ENCODE results near the gene B4GALNT3.
A peak's percentile ranks its signal among the peaks of the same experiment; 100 is the strongest.

B4GALNT3 gene

GRCh38 chr12:539540-540310 is 80.0 kb downstream of the B4GALNT3 start:
- DNase-seq (ENCODE audit: low read depth): no peak

- no peak for DNase-seq (ENCODE audit: low read depth)
Observed at GRCh38 chr12:541676-542324, 82.1 kb downstream of the B4GALNT3 start.

- no peak for DNase-seq (ENCODE audit: low read depth)
Observed at GRCh38 chr12:542395-543113, 82.8 kb downstream of the B4GALNT3 start.

- DNase-seq (ENCODE audit: low read depth): no peak
Observed at GRCh38 chr12:543114-543451, 83.3 kb downstream of the B4GALNT3 start.

GRCh38 chr12:544142-544541 is 84.4 kb downstream of the B4GALNT3 start:
- DNase-seq (ENCODE audit: low read depth): no peak

GRCh38 chr12:544941-545635 is 85.3 kb downstream of the B4GALNT3 start:
- DNase-seq (ENCODE audit: low read depth): no peak

- no peak for DNase-seq (ENCODE audit: low read depth)
Observed at GRCh38 chr12:545835-546234, 86.1 kb downstream of the B4GALNT3 start.

GRCh38 chr12:546265-546919 is 86.7 kb downstream of the B4GALNT3 start:
- DNase-seq (ENCODE audit: low read depth): no peak

- peak; percentile 73 for DNase-seq (ENCODE audit: low read depth)
Observed at GRCh38 chr12:546920-547845, 87.4 kb downstream of the B4GALNT3 start.

- DNase-seq (ENCODE audit: low read depth): no peak
Observed at GRCh38 chr12:547883-548470, 88.2 kb downstream of the B4GALNT3 start.

- no peak for DNase-seq (ENCODE audit: low read depth)
Observed at GRCh38 chr12:549476-550082, 89.8 kb downstream of the B4GALNT3 start.

- DNase-seq (ENCODE audit: low read depth): no peak
Observed at GRCh38 chr12:550473-551260, 90.9 kb downstream of the B4GALNT3 start.

GRCh38 chr12:552466-552865 is 92.7 kb downstream of the B4GALNT3 start:
- DNase-seq (ENCODE audit: low read depth): no peak

GRCh38 chr12:553216-554000 is 93.7 kb downstream of the B4GALNT3 start:
- no peak for DNase-seq (ENCODE audit: low read depth)

GRCh38 chr12:554001-554285 is 94.2 kb downstream of the B4GALNT3 start:
- DNase-seq (ENCODE audit: low read depth): no peak

GRCh38 chr12:556498-556897 is 96.8 kb downstream of the B4GALNT3 start:
- no peak for DNase-seq (ENCODE audit: low read depth)

GRCh38 chr12:558580-558979 is 98.8 kb downstream of the B4GALNT3 start:
- DNase-seq (ENCODE audit: low read depth): no peak

- DNase-seq (ENCODE audit: low read depth): no peak
Observed at GRCh38 chr12:559208-559905, 99.6 kb downstream of the B4GALNT3 start.
